Activated naive CD4-positive, alpha-beta T cell treated with Interleukin-2 at 50 U/mL for 16 hours (primary cell): Measurements from ENCODE around the gene PDP2.
"Not testable (repeated sequence)": the region's sequence is repeated elsewhere in the genome, so short reads cannot be mapped to it uniquely, and the experiment has no call there.

ENCODE experiments used
- DNase-seq: peaks from one replicate; pipeline ENCODE4 v3.0.0-alpha.2; 2020

The PDP2 gene

GRCh38 chr16:66856184-66856730 lies 24.1 kb upstream of the PDP2 start:
- DNase-seq = no peak

GRCh38 chr16:66856801-66857200 lies 23.5 kb upstream of the PDP2 start:
- DNase-seq = no peak

GRCh38 chr16:66857437-66857836 lies 22.9 kb upstream of the PDP2 start:
- no peak for DNase-seq

- DNase-seq = no peak
Observed at GRCh38 chr16:66858740-66859396, 21.4 kb upstream of the PDP2 start.

GRCh38 chr16:66859397-66860068 lies 20.8 kb upstream of the PDP2 start:
- no peak for DNase-seq

- DNase-seq = no peak
Observed at GRCh38 chr16:66862023-66862520, 18.2 kb upstream of the PDP2 start.

GRCh38 chr16:66863707-66864106 lies 16.6 kb upstream of the PDP2 start:
- no peak for DNase-seq

- DNase-seq = no peak
Observed at GRCh38 chr16:66869424-66869823, 10.9 kb upstream of the PDP2 start.

GRCh38 chr16:66871363-66871762 lies 9.0 kb upstream of the PDP2 start:
- DNase-seq = not testable (repeated sequence)

GRCh38 chr16:66871840-66872239 lies 8.5 kb upstream of the PDP2 start:
- no peak for DNase-seq

GRCh38 chr16:66872559-66872942 lies 7.8 kb upstream of the PDP2 start:
- DNase-seq = no peak

GRCh38 chr16:66872943-66873684 lies 7.2 kb upstream of the PDP2 start:
- DNase-seq = peak; percentile 89

GRCh38 chr16:66873685-66874055 lies 6.6 kb upstream of the PDP2 start:
- DNase-seq = no peak

GRCh38 chr16:66874079-66874775 lies 6.1 kb upstream of the PDP2 start:
- peak; percentile 13 for DNase-seq

GRCh38 chr16:66878067-66878466 lies 2.2 kb upstream of the PDP2 start:
- peak; percentile 77 for DNase-seq

- no peak for DNase-seq
Observed at GRCh38 chr16:66881014-66881417, 701 bp downstream of the PDP2 start.

GRCh38 chr16:66881560-66881959 lies 1.2 kb downstream of the PDP2 start:
- DNase-seq = no peak

- no peak for DNase-seq
Observed at GRCh38 chr16:66881964-66882508, 1.7 kb downstream of the PDP2 start.

GRCh38 chr16:66882702-66883101 lies 2.4 kb downstream of the PDP2 start:
- DNase-seq = no peak

- DNase-seq = no peak
Observed at GRCh38 chr16:66885491-66885890, 5.2 kb downstream of the PDP2 start.

GRCh38 chr16:66886321-66886720 lies 6.0 kb downstream of the PDP2 start:
- no peak for DNase-seq

GRCh38 chr16:66886914-66887313 lies 6.6 kb downstream of the PDP2 start:
- DNase-seq = no peak
